Muscle layer of duodenum (tissue), 2 donors: ENCODE measurements around the gene TBXA2R.

Experiments
- H3K27ac ChIP-seq: one replicate; pipeline ENCODE4 v1.7.0; 2013; ENCODE audit warnings: mild to moderate bottlenecking, low read length
- H3K27me3 ChIP-seq: one replicate; pipeline ENCODE4 v1.7.0; 2013; ENCODE audit warnings: low read depth, mild to moderate bottlenecking, control low read depth, low read length
- H3K36me3 ChIP-seq, 2 donors: one replicate each; pipeline ENCODE4 v1.7.0; 2013; ENCODE audit warnings: low read length in 2 of 2, control low read depth in 1 of 2, mild to moderate bottlenecking in 1 of 2; ENCODE audit not compliant: insufficient read depth in 2 of 2, control insufficient read depth in 1 of 2
- H3K4me1 ChIP-seq, 2 donors: one replicate each; pipeline ENCODE4 v1.7.0; 2013; ENCODE audit warnings: low read length in 2 of 2, mild to moderate bottlenecking in 2 of 2, control low read depth in 1 of 2, moderate library complexity in 1 of 2; ENCODE audit not compliant: insufficient read depth in 2 of 2, control insufficient read depth in 1 of 2
- H3K4me3 ChIP-seq, 2 donors: one replicate each; pipeline ENCODE4 v1.7.0; 2013; ENCODE audit warnings: low read length in 2 of 2, low read depth in 1 of 2, mild to moderate bottlenecking in 1 of 2
- H3K9me3 ChIP-seq, 2 donors: one replicate each; pipeline ENCODE4 v1.7.0; 2013; ENCODE audit warnings: low read length in 2 of 2, control low read depth in 1 of 2, mild to moderate bottlenecking in 1 of 2; ENCODE audit not compliant: control insufficient read depth in 1 of 2
- donor health status: healthy.

The TBXA2R gene

GRCh38 chr19:3608750-3609322 is 2.2 kb upstream of the TBXA2R start:
- Histone ChIP-seq H3K27ac (no peak overlapping the region), H3K9me3 (no peaks in the 10 kb centered on the region), H3K36me3 (peaks cover 6 to 23% of the 10 kb centered on the region in 2 donors), H3K4me1 (peaks cover 0 to 35% of the 10 kb centered on the region in 2 donors), H3K27me3 (no peaks in the 10 kb centered on the region), H3K4me3 (no peak overlapping the region)

DNA sequence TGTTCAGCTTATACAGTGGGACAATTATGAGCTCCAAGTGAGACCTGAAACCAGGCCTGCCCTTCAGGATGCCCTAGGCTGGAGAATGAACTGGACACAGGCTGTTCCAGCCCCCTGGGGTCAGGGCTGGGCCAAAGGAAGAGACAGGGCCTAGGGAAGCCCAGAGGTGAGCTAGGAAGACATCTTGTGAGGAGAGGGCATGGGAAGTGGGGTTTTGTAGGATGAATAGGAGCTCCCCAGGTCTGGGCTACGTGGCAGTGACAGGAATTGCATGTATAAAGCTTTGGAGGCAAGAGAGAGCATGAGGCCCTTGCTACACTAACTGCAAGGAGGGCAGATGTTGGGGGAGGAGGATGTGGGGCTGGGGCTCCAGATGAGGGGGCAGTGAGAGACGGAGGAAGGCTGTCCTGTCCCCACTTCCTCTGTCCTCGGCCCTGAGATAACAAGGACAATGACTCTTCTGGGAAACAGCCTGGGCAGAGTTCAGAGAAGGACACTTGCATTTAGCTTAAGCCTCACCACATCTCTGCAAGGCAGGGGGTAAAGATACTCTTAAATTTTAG is 1.5 kb upstream of the TBXA2R start:
- Histone ChIP-seq H3K4me3 (peak overlapping the region in 1 of 2 donors; percentile 65), H3K27me3 (no peaks in the 10 kb centered on the region), H3K27ac (no peak overlapping the region), H3K36me3 (peaks cover 6 to 23% of the 10 kb centered on the region in 2 donors), H3K9me3 (no peaks in the 10 kb centered on the region), H3K4me1 (peaks cover 0 to 28% of the 10 kb centered on the region in 2 donors)

GRCh38 chr19:3607303-3608078 is 816 bp upstream of the TBXA2R start:
- Histone ChIP-seq H3K4me3 (peak overlapping the region; percentile 42 to 65), H3K4me1 (peaks cover 0 to 25% of the 10 kb centered on the region in 2 donors), H3K27ac (no peak overlapping the region), H3K36me3 (peaks cover 6 to 20% of the 10 kb centered on the region in 2 donors), H3K27me3 (no peaks in the 10 kb centered on the region), H3K9me3 (no peaks in the 10 kb centered on the region)

DNA sequence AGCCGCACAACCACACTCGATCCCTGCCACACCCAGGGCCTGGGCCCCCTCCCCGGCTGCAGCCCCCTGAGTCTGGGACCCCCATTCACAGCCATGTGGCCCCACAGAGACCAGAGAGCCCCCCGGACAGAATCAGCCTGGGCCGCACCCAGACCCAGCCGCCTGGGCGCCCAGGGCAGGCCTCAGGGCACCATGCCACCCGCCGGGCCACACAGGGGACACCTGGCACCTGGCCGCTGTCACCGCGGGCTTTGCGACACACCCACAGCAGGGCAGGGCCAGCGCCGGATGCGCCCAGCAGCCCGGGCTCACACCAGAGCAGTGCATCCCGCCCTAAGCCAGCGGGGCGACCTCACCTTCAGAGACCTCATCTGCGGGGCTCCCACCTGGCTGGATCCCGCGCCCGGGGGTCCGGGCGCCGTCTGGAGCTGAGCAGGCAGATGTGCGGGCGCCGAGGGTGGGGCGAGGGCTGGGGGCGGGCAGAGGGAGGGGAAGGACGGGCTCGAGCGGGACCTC is 443 bp downstream of the TBXA2R start:
- peaks cover 0 to 25% of the 10 kb centered on the region in 2 donors for H3K4me1 ChIP-seq
- no peaks in the 10 kb centered on the region for H3K9me3 ChIP-seq
- H3K4me3 ChIP-seq = peak overlapping the region; percentile 11 to 65
- no peaks in the 10 kb centered on the region for H3K27me3 ChIP-seq
- H3K27ac ChIP-seq = no peak overlapping the region
- H3K36me3 ChIP-seq = peaks cover 0 to 7% of the 10 kb centered on the region in 2 donors

DNA sequence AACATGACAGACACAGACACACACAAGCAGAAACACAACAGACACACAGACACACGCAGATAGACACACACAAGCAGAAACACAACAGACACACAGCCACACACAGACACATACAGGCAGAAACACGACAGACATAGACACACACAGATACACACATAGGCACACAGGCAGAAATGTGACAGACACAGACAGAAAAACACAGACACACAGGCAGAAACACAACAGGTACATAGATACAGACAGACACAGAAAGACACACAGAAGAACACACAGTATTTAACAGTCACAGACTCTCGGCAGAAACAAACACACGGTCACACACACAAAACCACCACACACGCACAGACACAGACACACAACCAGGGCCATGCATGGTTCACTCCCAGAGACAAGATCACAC is 905 bp downstream of the TBXA2R start:
- no peaks in the 10 kb centered on the region for H3K9me3 ChIP-seq
- peaks cover 0 to 25% of the 10 kb centered on the region in 2 donors for H3K4me1 ChIP-seq
- H3K27me3 ChIP-seq = no peaks in the 10 kb centered on the region
- peak overlapping the region; percentile 11 to 65 for H3K4me3 ChIP-seq
- peaks cover 0 to 3% of the 10 kb centered on the region in 2 donors for H3K36me3 ChIP-seq
- H3K27ac ChIP-seq = no peak overlapping the region

GRCh38 chr19:3605361-3605760 is 1.3 kb downstream of the TBXA2R start:
- Histone ChIP-seq H3K27ac (no peak overlapping the region), H3K9me3 (no peaks in the 10 kb centered on the region), H3K36me3 (no peaks in the 10 kb centered on the region), H3K4me1 (peaks cover 0 to 25% of the 10 kb centered on the region in 2 donors), H3K27me3 (no peaks in the 10 kb centered on the region), H3K4me3 (peak overlapping the region; percentile 11 to 65)

GRCh38 chr19:3604987-3605343 is 1.7 kb downstream of the TBXA2R start:
- Histone ChIP-seq H3K9me3 (no peaks in the 10 kb centered on the region), H3K27ac (no peak overlapping the region), H3K27me3 (no peaks in the 10 kb centered on the region), H3K36me3 (no peaks in the 10 kb centered on the region), H3K4me3 (peak overlapping the region in 1 of 2 donors; percentile 11), H3K4me1 (peaks cover 0 to 25% of the 10 kb centered on the region in 2 donors)

DNA sequence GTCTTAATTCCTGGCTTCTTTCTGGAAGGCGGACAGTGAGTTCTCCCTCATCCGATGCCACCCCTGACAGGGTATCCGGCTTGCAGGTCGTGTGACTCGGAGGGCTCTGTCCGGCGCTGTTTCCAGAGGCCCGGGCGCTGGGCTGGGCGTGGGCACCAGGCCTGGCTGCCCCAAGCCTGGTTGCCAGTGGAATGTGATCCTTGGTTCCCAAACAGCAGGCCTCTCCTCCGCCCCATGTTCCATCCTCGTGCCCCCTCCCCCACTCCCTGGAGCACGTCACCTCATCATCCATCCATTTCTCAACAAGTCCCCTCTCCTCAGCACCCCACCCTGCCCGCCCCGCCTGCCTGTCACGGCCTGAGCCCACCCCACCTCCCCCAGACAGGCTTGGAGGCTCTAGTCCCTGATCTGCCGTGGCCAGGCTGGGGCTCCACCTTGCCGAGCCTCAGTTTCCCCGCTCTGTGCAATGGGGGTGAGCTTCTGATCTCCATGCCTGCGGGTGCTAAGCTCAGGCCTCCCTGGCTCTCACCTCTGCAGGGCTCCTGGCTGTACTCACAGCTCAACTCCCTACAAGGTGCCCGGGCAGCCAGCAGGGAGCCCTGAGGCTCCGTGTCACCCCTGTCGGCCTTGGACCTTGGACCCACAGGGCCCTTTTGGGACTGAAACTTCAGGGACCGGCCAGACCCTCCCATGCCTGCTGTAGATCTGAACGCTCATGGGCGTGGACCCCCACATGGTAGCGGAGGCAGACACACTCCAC is 2.3 kb downstream of the TBXA2R start:
- Histone ChIP-seq H3K27ac (no peak overlapping the region), H3K36me3 (no peaks in the 10 kb centered on the region), H3K4me1 (peaks cover 0 to 25% of the 10 kb centered on the region in 2 donors)

DNA sequence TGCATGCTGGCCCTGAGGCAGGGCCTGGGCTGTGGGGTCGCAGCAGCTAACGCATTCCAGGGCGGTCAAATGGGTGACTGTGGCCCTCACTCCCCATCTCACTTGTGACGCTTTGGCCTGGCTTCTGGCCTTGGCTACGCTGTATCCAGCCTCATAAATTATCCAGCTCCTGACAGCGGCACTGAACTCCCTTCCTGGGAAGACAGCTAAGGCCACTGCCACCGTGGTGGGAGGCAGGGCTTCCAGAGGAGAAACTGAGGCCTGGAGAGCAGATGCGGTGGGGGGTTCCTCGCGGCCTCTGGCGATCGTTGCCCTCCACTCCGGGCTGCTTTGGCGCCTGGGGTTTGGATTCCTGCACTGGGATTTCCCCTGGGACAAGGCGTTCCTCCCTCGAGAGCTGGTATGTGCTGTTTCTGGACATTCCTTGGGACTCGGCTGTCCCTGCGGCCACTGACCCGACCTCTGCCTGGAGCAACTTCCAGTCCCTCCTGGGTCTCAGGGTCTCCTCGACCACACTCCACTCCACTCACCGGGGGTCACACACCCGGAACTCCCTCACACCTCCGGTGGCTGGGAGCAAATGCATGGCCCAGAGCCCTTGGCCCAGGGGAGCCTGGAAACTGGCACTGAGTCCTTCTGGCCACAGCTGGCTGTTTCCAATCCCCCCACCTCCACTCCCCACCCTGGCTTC is 3.4 kb downstream of the TBXA2R start:
- peaks cover 0 to 18% of the 10 kb centered on the region in 2 donors for H3K4me1 ChIP-seq
- no peak overlapping the region for H3K27ac ChIP-seq
- H3K27me3 ChIP-seq = no peaks in the 10 kb centered on the region
- H3K4me3 ChIP-seq = no peak overlapping the region
- no peaks in the 10 kb centered on the region for H3K36me3 ChIP-seq
- H3K9me3 ChIP-seq = no peaks in the 10 kb centered on the region

More for the DNA sequence above, 2.3 kb downstream of the TBXA2R start:
- Histone ChIP-seq H3K4me3 (no peak overlapping the region), H3K27me3 (no peaks in the 10 kb centered on the region), H3K9me3 (no peaks in the 10 kb centered on the region)

- Histone ChIP-seq H3K9me3 (no peaks in the 10 kb centered on the region), H3K4me1 (peaks cover 0 to 1% of the 10 kb centered on the region in 2 donors), H3K27me3 (no peaks in the 10 kb centered on the region), H3K36me3 (no peaks in the 10 kb centered on the region), H3K4me3 (no peak overlapping the region), H3K27ac (no peak overlapping the region)
Measured at GRCh38 chr19:3601021-3601420, 5.7 kb downstream of the TBXA2R start.
